ENCODE results near the gene ZBTB47.
A peak's percentile ranks its signal among the peaks of the same experiment; 100 is the strongest.

The ZBTB47 gene

GRCh38 chr3:42670670-42671069 is 17.2 kb downstream of the ZBTB47 start:
- in situ Hi-C loops (cut with HindIII; ENCODE audit: low pct_unique_long_range_greater_than_20kb, low sequenced_read_pairs) = no loop called here
- TF ChIP-seq JUND (IDR thresholded peaks at IDR 0.05; ENCODE audit: low read depth) = no peak

GRCh38 chr3:42672515-42672914 is 19.0 kb downstream of the ZBTB47 start:
- in situ Hi-C loops (cut with HindIII; ENCODE audit: low pct_unique_long_range_greater_than_20kb, low sequenced_read_pairs) = no loop called here
- no peak for DNase-seq (ENCODE audit: low read depth in 1 of 2, low spot score in 1 of 2)
- no peak for TF ChIP-seq JUND (IDR thresholded peaks at IDR 0.05; ENCODE audit: low read depth)

More at GRCh38 chr3:42670670-42671069, 17.2 kb downstream of the ZBTB47 start:
- no peak for DNase-seq (ENCODE audit: low read depth in 1 of 2, low spot score in 1 of 2)

GRCh38 chr3:42673082-42673481 is 19.6 kb downstream of the ZBTB47 start:
- no peak for TF ChIP-seq JUND (IDR thresholded peaks at IDR 0.05; ENCODE audit: low read depth)
- no peak for DNase-seq (ENCODE audit: low read depth in 1 of 2, low spot score in 1 of 2)
- in situ Hi-C loops (cut with HindIII; ENCODE audit: low pct_unique_long_range_greater_than_20kb, low sequenced_read_pairs) = no loop called here

GRCh38 chr3:42674146-42674545 is 20.6 kb downstream of the ZBTB47 start:
- TF ChIP-seq JUND (IDR thresholded peaks at IDR 0.05; ENCODE audit: low read depth) = no peak
- in situ Hi-C loops (cut with HindIII; ENCODE audit: low pct_unique_long_range_greater_than_20kb, low sequenced_read_pairs) = no loop called here
- no peak for DNase-seq (ENCODE audit: low read depth in 1 of 2, low spot score in 1 of 2)

- in situ Hi-C loops (cut with HindIII; ENCODE audit: low pct_unique_long_range_greater_than_20kb, low sequenced_read_pairs) = no loop called here
- TF ChIP-seq JUND (IDR thresholded peaks at IDR 0.05; ENCODE audit: low read depth) = no peak
- no peak for DNase-seq (ENCODE audit: low read depth in 1 of 2, low spot score in 1 of 2)
These were observed 22.4 kb downstream of the ZBTB47 start for GRCh38 chr3:42675909-42676308.

- DNase-seq (ENCODE audit: low read depth in 1 of 2, low spot score in 1 of 2) = no peak
- TF ChIP-seq JUND (IDR thresholded peaks at IDR 0.05; ENCODE audit: low read depth) = no peak
- in situ Hi-C loops (cut with HindIII; ENCODE audit: low pct_unique_long_range_greater_than_20kb, low sequenced_read_pairs) = no loop called here
These were observed 24.9 kb downstream of the ZBTB47 start for GRCh38 chr3:42678447-42678846.

GRCh38 chr3:42680271-42680670 is 26.8 kb downstream of the ZBTB47 start:
- DNase-seq (ENCODE audit: low read depth in 1 of 2, low spot score in 1 of 2) = no peak
- TF ChIP-seq JUND (IDR thresholded peaks at IDR 0.05; ENCODE audit: low read depth) = no peak
- in situ Hi-C loops (cut with HindIII; ENCODE audit: low pct_unique_long_range_greater_than_20kb, low sequenced_read_pairs) = no loop called here

GRCh38 chr3:42680806-42681205 is 27.3 kb downstream of the ZBTB47 start:
- TF ChIP-seq JUND (IDR thresholded peaks at IDR 0.05; ENCODE audit: low read depth) = no peak
- no peak for DNase-seq (ENCODE audit: low read depth in 1 of 2, low spot score in 1 of 2)
- in situ Hi-C loops (cut with HindIII; ENCODE audit: low pct_unique_long_range_greater_than_20kb, low sequenced_read_pairs) = no loop called here

GRCh38 chr3:42681361-42682038 is 28.0 kb downstream of the ZBTB47 start:
- in situ Hi-C loops (cut with HindIII; ENCODE audit: low pct_unique_long_range_greater_than_20kb, low sequenced_read_pairs) = no loop called here
- no peak for TF ChIP-seq JUND (IDR thresholded peaks at IDR 0.05; ENCODE audit: low read depth)

GRCh38 chr3:42682301-42683070 is 29.0 kb downstream of the ZBTB47 start:
- no peak for TF ChIP-seq JUND (IDR thresholded peaks at IDR 0.05; ENCODE audit: low read depth)
- in situ Hi-C loops (cut with HindIII; ENCODE audit: low pct_unique_long_range_greater_than_20kb, low sequenced_read_pairs) = no loop called here

More at GRCh38 chr3:42681361-42682038, 28.0 kb downstream of the ZBTB47 start:
- no peak for DNase-seq (ENCODE audit: low read depth in 1 of 2, low spot score in 1 of 2)

GRCh38 chr3:42683875-42684598 is 30.5 kb downstream of the ZBTB47 start:
- in situ Hi-C loops (cut with HindIII; ENCODE audit: low pct_unique_long_range_greater_than_20kb, low sequenced_read_pairs) = no loop called here
- peak in 1 of 2 experiments; percentile 47 for DNase-seq (ENCODE audit: low read depth in 1 of 2, low spot score in 1 of 2)
- TF ChIP-seq JUND (IDR thresholded peaks at IDR 0.05; ENCODE audit: low read depth) = no peak

More at GRCh38 chr3:42682301-42683070, 29.0 kb downstream of the ZBTB47 start:
- DNase-seq (ENCODE audit: low read depth in 1 of 2, low spot score in 1 of 2) = no peak

GRCh38 chr3:42684632-42685362 is 31.3 kb downstream of the ZBTB47 start:
- no peak for TF ChIP-seq JUND (IDR thresholded peaks at IDR 0.05; ENCODE audit: low read depth)
- DNase-seq (ENCODE audit: low read depth in 1 of 2, low spot score in 1 of 2) = no peak

More at GRCh38 chr3:42684632-42685362, 31.3 kb downstream of the ZBTB47 start:
- in situ Hi-C loops (cut with HindIII; ENCODE audit: low pct_unique_long_range_greater_than_20kb, low sequenced_read_pairs) = no loop called here
